GM12878 (cell line): Measurements from ENCODE around the gene CNTNAP2.

Source experiments
- CBX5 ChIP-seq: sonication (generic); IDR thresholded peaks from 2 replicates; pipeline ENCODE4 v1.6.1; 2016; ENCODE audit warnings: low read depth, moderate library complexity, mild to moderate bottlenecking, inconsistent platforms
- POLR2A ChIP-seq: IDR thresholded peaks from 2 replicates; pipeline ENCODE4 v1.6.1; 2011; ENCODE audit warnings: low read depth, mild to moderate bottlenecking, low read length
- TF ChIP-seq, protein P1 (sequence below), 3 experiments: IDR thresholded peaks in 2 of 3; conservative IDR thresholded peaks in 1 of 3; 2 replicates each; pipeline ENCODE4 v1.5.1; 2011; ENCODE audit warnings: low read depth in 3 of 3, low read length in 3 of 3, mild to moderate bottlenecking in 3 of 3, control low read depth in 2 of 3, moderate library complexity in 2 of 3, inconsistent platforms in 1 of 3, mixed read lengths in 1 of 3; ENCODE audit not compliant: control insufficient read depth in 2 of 3, insufficient read depth in 1 of 3; ENCODE audit errors: extremely low read depth in 1 of 3

DNA sequence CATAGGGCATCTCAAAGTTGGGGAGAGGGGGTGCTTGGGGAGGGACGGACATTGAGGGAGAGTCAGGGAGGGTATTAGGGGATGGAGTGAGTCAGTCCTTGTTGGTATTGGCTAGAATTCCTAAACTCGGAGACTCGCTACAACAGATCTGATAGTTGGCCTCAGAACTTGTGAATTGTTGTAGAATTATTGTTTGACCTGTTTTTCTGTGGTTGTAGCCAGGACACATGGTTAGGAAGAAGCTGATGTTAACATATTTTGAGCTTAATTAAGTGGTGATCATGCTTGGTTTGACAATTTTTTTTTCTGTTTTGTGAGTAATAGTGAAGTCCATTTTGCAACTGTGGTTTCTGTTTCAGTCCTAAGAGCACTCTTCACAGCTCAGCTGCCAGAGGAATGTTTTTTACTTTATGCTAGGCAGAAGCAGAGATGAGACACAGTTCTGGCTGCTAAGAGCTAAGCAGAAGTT, 1283.7 kb downstream of the CNTNAP2 start:
- TF ChIP-seq POLR2A (no peak), CBX5 (no peak)
- TF ChIP-seq, protein P1, sequence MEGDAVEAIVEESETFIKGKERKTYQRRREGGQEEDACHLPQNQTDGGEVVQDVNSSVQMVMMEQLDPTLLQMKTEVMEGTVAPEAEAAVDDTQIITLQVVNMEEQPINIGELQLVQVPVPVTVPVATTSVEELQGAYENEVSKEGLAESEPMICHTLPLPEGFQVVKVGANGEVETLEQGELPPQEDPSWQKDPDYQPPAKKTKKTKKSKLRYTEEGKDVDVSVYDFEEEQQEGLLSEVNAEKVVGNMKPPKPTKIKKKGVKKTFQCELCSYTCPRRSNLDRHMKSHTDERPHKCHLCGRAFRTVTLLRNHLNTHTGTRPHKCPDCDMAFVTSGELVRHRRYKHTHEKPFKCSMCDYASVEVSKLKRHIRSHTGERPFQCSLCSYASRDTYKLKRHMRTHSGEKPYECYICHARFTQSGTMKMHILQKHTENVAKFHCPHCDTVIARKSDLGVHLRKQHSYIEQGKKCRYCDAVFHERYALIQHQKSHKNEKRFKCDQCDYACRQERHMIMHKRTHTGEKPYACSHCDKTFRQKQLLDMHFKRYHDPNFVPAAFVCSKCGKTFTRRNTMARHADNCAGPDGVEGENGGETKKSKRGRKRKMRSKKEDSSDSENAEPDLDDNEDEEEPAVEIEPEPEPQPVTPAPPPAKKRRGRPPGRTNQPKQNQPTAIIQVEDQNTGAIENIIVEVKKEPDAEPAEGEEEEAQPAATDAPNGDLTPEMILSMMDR (IDR thresholded peaks at IDR 0.05 in 2 of 3, conservative IDR thresholded peaks at IDR 0.05 in 1 of 3; ENCODE audit: control insufficient read depth in 2 of 3, extremely low read depth in 1 of 3, insufficient read depth in 1 of 3, low read depth in 3 of 3, low read length in 3 of 3): no peak
